Naive thymus-derived CD4-positive, alpha-beta T cell (primary cell): Measurements from ENCODE around the gene ART3. TPM values are rescaled to one million over a fixed set of nuclear protein-coding genes. Genes with fewer than 3 reads are reported as not detected.

ENCODE experiments used
- ATAC-seq: fragments of 150-1000 bp; cut with Tn5 transposase; 2 replicates; pipeline ENCODE4 v1.10.0; 2021; ENCODE audit warnings: mild to moderate bottlenecking, moderate library complexity
- CTCF ChIA-PET: fragments of 350-600 bp; sonication (Branson Sonifier 250); formaldehyde crosslinking; loops from one replicate; lab custom pipeline; 2021; ENCODE audit warnings: antibody characterized with exemption; lab: Charles Lee
- POLR2A ChIA-PET: fragments of 350-600 bp; sonication (Branson Sonifier 250); formaldehyde crosslinking; loops from one replicate; lab custom pipeline; 2021; ENCODE audit warnings: antibody characterized with exemption, inconsistent platforms; lab: Charles Lee
- DNase-seq, 9 donors: peaks; one replicate each; pipeline versions ENCODE4 v3.0.0 to v3.0.0-alpha.2; 2020 to 2022; ENCODE audit warnings: mixed read lengths in 1 of 9
- H3K27ac ChIP-seq: one replicate; pipeline ENCODE4 v1.7.0; 2013; ENCODE audit warnings: mild to moderate bottlenecking, low read depth, low read length, moderate library complexity
- H3K27me3 ChIP-seq, 2 donors: one replicate each; pipeline ENCODE4 v1.7.0; 2013; ENCODE audit warnings: low read length in 2 of 2, mild to moderate bottlenecking in 2 of 2, moderate library complexity in 2 of 2; ENCODE audit not compliant: control insufficient read depth in 2 of 2, insufficient read depth in 2 of 2
- H3K36me3 ChIP-seq, 3 experiments: 1 replicate in 2 of 3; 2 replicates in 1 of 3; pipeline ENCODE4 v1.7.0; 2013; ENCODE audit warnings: low read length in 3 of 3, mild to moderate bottlenecking in 3 of 3, moderate library complexity in 1 of 3; ENCODE audit not compliant: insufficient read depth in 3 of 3, control insufficient read depth in 2 of 3
- H3K4me1 ChIP-seq, 2 donors: one replicate each; pipeline ENCODE4 v1.7.0; 2013; ENCODE audit warnings: low read length in 2 of 2, mild to moderate bottlenecking in 2 of 2, moderate library complexity in 1 of 2; ENCODE audit not compliant: control insufficient read depth in 2 of 2, insufficient read depth in 2 of 2
- H3K4me3 ChIP-seq: 2 replicates; pipeline ENCODE4 v1.7.0; 2013; ENCODE audit warnings: mild to moderate bottlenecking, low read length
- H3K9me3 ChIP-seq, 3 experiments: 1 replicate in 2 of 3; 2 replicates in 1 of 3; pipeline ENCODE4 v1.7.0; 2013; ENCODE audit warnings: low read length in 3 of 3; ENCODE audit not compliant: control insufficient read depth in 2 of 3
- H3K27ac Mint-ChIP-seq, 9 donors: one replicate each; pipeline ENCODE4 v1.8.0; 2020 to 2022; ENCODE audit warnings: mixed read lengths in 9 of 9, mild to moderate bottlenecking in 8 of 9, moderate library complexity in 5 of 9, inconsistent platforms in 2 of 9
- H3K27me3 Mint-ChIP-seq, 5 donors: one replicate each; pipeline ENCODE4 v1.8.0; 2021 to 2022; ENCODE audit warnings: mixed read lengths in 5 of 5, mild to moderate bottlenecking in 1 of 5
- H3K36me3 Mint-ChIP-seq, 5 donors: one replicate each; pipeline ENCODE4 v1.8.0; 2020 to 2022; ENCODE audit warnings: mixed read lengths in 5 of 5, mild to moderate bottlenecking in 3 of 5, inconsistent platforms in 1 of 5
- H3K4me1 Mint-ChIP-seq, 7 donors: one replicate each; pipeline ENCODE4 v1.8.0; 2020 to 2022; ENCODE audit warnings: mixed read lengths in 7 of 7, mild to moderate bottlenecking in 3 of 7, inconsistent platforms in 1 of 7
- H3K4me3 Mint-ChIP-seq, 10 donors: one replicate each; pipeline ENCODE4 v1.8.0; 2020 to 2022; ENCODE audit warnings: mild to moderate bottlenecking in 10 of 10, mixed read lengths in 10 of 10, moderate library complexity in 6 of 10, inconsistent platforms in 2 of 10
- H3K9me3 Mint-ChIP-seq, 11 donors: one replicate each; pipeline ENCODE4 v1.8.0; 2020 to 2022; ENCODE audit warnings: mixed read lengths in 11 of 11, mild to moderate bottlenecking in 4 of 11, inconsistent platforms in 1 of 11, moderate library complexity in 1 of 11
- intact Hi-C, 2 donors: fragments of 100-400 bp; cut with micrococcal nuclease; formaldehyde crosslinking; loops; one replicate each; pipeline ENCODE4 v1.15.1; 2023
- polyA plus RNA-seq, 2 donors: library from polyadenylated mRNA; unstranded; fragments of 300-500 nt; fragmentation: Illumina TruSeq; gene quantifications; one replicate each; pipeline ENCODE4 v1.2.3, GENCODE V29; 2021
- total RNA-seq, 6 experiments: library from RNA in 5 of 6; stranded (reverse) in 5 of 6; gene quantifications; 1 replicate in 5 of 6; 2 replicates in 1 of 6; pipeline ENCODE4 v1.2.3 and lab custom pipeline; 2021 to 2026

The ART3 gene
- total and polyA plus RNA-seq, 7 experiments from 2014 or later = not detected

DNA sequence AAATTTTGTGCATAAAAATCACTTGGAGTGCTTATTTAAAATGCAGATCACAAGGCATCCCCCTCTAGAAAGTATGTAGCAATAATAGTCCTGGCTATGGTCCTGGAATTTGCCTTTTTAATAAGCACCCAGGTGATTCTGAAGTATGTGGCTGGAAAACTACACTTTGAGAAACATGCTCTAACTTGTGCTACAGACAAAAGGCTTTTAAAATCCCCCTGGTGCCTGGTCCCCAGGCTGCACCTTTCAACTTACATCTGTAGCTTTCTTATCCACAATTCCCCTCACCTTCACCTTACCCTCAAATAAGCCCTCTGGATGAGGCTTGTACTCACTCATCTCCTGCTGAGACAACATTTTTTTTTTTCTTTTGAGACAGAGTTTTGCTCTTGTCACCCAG, 21.1 kb downstream of the ART3 start:
- Mint-ChIP-seq H3K27ac (no peak overlapping the region), H3K27me3 (peaks cover 0 to 20% (median 5%) of the 10 kb centered on the region in 5 donors), H3K36me3 (no peaks in the 10 kb centered on the region), H3K9me3 (no peaks in the 10 kb centered on the region), H3K4me1 (peaks cover 0 to 4% (median 0%) of the 10 kb centered on the region in 7 donors), H3K4me3 (no peak overlapping the region)
- H3K4me1 ChIP-seq = no peaks in the 10 kb centered on the region
- H3K27me3 ChIP-seq = no peaks in the 10 kb centered on the region
- ChIA-PET CTCF (no interaction called here), POLR2A (no interaction called here)
- no peak overlapping the region for H3K27ac ChIP-seq
- no peak overlapping the region for H3K4me3 ChIP-seq
- H3K9me3 ChIP-seq = no peaks in the 10 kb centered on the region
- intact Hi-C loops = no loop called here
- no peak for ATAC-seq
- H3K36me3 ChIP-seq = no peaks in the 10 kb centered on the region
- DNase-seq = no peak

DNA sequence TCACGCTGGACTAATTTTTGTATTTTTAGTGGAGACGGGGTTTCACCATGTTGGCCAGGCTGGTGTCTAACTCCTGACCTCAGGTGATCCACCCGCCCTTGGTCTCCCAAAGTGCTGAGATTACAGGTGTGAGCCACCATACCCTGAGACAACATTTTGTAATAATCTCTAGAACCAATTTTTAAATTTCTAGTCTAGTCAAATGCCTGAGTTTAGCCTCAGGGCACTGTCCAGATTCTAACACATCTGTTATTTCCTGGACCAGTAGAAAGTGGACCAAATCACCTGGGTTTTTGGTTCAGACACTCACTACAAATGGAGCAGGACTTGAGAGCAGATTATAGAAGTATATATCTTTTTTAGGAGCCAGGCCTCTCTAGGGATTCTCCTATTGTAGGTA, 21.6 kb downstream of the ART3 start:
- intact Hi-C loops = no loop called here
- no peaks in the 10 kb centered on the region for H3K9me3 ChIP-seq
- no peaks in the 10 kb centered on the region for H3K4me1 ChIP-seq
- H3K27ac ChIP-seq = no peak overlapping the region
- H3K36me3 ChIP-seq = no peaks in the 10 kb centered on the region
- H3K4me3 Mint-ChIP-seq = no peak overlapping the region
- H3K36me3 Mint-ChIP-seq = no peaks in the 10 kb centered on the region
- no peak overlapping the region for H3K27ac Mint-ChIP-seq
- H3K27me3 Mint-ChIP-seq = peaks cover 0 to 20% (median 5%) of the 10 kb centered on the region in 5 donors
- H3K4me3 ChIP-seq = no peak overlapping the region
- H3K9me3 Mint-ChIP-seq = no peaks in the 10 kb centered on the region
- POLR2A ChIA-PET = no interaction called here
- ATAC-seq = no peak
- DNase-seq = no peak
- CTCF ChIA-PET = no interaction called here
- no peaks in the 10 kb centered on the region for H3K27me3 ChIP-seq
- H3K4me1 Mint-ChIP-seq = no peaks in the 10 kb centered on the region

DNA sequence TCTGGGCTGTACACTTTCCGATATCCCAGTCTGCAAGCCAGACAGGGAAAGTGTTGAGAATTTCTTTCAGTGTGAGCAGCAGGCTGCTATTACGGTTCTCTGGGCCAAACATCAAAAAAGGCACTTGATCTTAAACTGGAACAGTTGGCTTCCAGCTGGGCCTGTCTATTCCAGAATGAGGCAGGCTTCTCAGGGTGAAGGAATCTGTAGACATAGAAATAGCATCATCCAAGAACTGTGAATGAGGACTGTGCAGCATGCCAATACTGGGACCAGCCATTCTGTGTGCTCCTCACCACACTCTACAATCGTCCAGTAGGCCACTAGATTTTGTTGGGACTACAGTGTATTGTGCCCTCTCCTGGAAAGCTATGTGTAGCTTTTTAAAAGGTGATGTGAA, 31.1 kb downstream of the ART3 start:
- POLR2A ChIA-PET = no interaction called here
- H3K4me1 Mint-ChIP-seq = no peaks in the 10 kb centered on the region
- no peak for DNase-seq
- no peak for ATAC-seq
- H3K9me3 Mint-ChIP-seq = no peaks in the 10 kb centered on the region
- CTCF ChIA-PET = no interaction called here
- Histone ChIP-seq H3K27ac (no peak overlapping the region), H3K4me1 (no peaks in the 10 kb centered on the region), H3K27me3 (no peaks in the 10 kb centered on the region), H3K4me3 (no peak overlapping the region), H3K36me3 (no peaks in the 10 kb centered on the region), H3K9me3 (no peaks in the 10 kb centered on the region)
- H3K27me3 Mint-ChIP-seq = peaks cover 0 to 5% (median 0%) of the 10 kb centered on the region in 5 donors
- no peak overlapping the region for H3K27ac Mint-ChIP-seq
- H3K4me3 Mint-ChIP-seq = no peak overlapping the region
- intact Hi-C loops = no loop called here
- no peaks in the 10 kb centered on the region for H3K36me3 Mint-ChIP-seq

DNA sequence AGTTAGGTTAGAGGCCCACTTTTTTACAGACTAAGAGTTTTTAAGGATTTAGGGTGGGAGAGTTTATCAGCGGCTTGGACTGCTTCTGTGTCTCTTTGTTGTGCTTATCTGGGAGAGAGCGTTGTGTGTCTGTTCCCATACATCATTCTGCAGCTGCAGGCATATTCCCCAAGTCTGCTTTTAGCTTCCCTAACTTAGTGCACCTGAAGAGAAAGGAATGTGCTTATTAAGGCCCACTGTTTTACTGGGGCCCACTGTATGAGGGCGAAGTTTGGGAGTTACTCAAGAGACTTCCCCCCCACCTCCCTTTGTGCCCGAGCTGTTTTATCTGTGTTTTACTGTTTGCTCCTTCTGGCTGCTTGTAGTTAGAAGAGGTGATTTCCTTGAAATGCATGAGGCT, 31.9 kb downstream of the ART3 start:
- Mint-ChIP-seq H3K27ac (no peak overlapping the region), H3K27me3 (peaks cover 0 to 5% (median 0%) of the 10 kb centered on the region in 5 donors), H3K36me3 (peaks cover 0 to 2% (median 0%) of the 10 kb centered on the region in 5 donors), H3K4me3 (no peak overlapping the region), H3K9me3 (peaks cover 0 to 2% (median 0%) of the 10 kb centered on the region in 11 donors), H3K4me1 (no peaks in the 10 kb centered on the region)
- CTCF ChIA-PET = no interaction called here
- POLR2A ChIA-PET = no interaction called here
- H3K4me1 ChIP-seq = no peaks in the 10 kb centered on the region
- no peak for ATAC-seq
- no peak overlapping the region for H3K27ac ChIP-seq
- H3K27me3 ChIP-seq = no peaks in the 10 kb centered on the region
- intact Hi-C loops = no loop called here
- no peak overlapping the region for H3K4me3 ChIP-seq
- DNase-seq = no peak
- no peaks in the 10 kb centered on the region for H3K9me3 ChIP-seq
- H3K36me3 ChIP-seq = no peaks in the 10 kb centered on the region

DNA sequence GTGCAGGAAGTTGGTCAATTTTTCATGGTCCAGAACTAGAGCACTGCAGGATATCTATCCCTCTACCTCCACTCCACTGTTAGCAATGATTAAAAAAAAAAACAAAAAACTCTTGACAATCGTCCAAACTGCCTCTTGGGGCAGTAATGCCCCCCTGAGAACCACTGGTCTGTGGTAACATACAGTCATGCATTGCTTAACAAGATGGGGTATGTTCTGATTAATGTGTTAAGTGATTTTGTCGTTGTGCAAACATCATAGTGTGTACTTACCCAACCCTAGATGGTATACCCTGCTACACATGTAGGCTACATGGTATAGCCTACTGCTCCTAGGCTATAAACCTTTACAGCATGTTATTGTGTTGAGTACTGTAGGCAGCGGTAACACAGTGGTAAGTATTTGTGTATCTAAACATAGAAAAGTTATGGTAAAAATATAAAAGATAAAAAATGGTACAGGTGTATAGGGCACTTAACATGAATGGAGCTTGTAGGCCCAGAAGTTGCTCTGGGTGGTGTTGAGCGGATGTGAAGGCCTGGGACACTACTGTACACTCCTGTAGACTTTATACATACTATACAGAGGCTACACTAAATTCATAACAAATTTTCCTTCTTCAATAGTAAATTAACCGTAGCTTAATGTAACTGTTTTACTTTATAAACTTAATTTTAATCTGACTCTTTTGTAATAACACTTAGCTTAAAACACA, 34.1 kb downstream of the ART3 start:
- ATAC-seq = peak; percentile 50
- Histone ChIP-seq H3K27me3 (no peaks in the 10 kb centered on the region), H3K36me3 (peaks cover 0 to 4% (median 0%) of the 10 kb centered on the region in 3 experiments), H3K4me3 (no peak overlapping the region), H3K9me3 (no peaks in the 10 kb centered on the region), H3K27ac (no peak overlapping the region), H3K4me1 (no peaks in the 10 kb centered on the region)
- Mint-ChIP-seq H3K27ac (no peak overlapping the region), H3K4me1 (no peaks in the 10 kb centered on the region), H3K36me3 (peaks cover 0 to 12% (median 11%) of the 10 kb centered on the region in 5 donors), H3K9me3 (peaks cover 0 to 2% (median 0%) of the 10 kb centered on the region in 11 donors), H3K4me3 (no peak overlapping the region), H3K27me3 (no peaks in the 10 kb centered on the region)
- ChIA-PET CTCF (no interaction called here), POLR2A (no interaction called here)
- intact Hi-C loops = no loop called here
- DNase-seq = no peak

DNA sequence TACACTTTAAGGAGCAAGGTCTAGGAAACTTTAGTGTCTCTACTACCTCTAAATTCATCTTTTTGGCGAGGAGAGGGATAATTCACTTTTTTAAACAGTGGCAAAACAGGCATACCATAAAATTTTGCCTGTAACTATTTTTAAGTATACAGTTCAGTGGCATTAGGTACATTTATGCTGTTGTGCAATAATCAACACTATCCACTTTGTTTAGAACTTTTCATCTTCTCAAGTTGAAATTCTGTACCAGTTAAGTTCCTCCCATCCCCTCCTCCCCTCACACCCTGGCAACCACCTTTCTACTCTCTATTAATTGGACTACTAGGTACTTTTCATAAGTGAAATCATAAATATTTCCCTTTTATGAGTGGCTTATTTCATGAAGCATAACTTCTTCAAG, 42.3 kb downstream of the ART3 start:
- Histone ChIP-seq H3K27ac (no peak overlapping the region), H3K9me3 (no peaks in the 10 kb centered on the region), H3K36me3 (peaks cover 0 to 49% (median 7%) of the 10 kb centered on the region in 3 experiments), H3K4me3 (no peak overlapping the region), H3K4me1 (no peaks in the 10 kb centered on the region), H3K27me3 (no peaks in the 10 kb centered on the region)
- POLR2A ChIA-PET = no interaction called here
- Mint-ChIP-seq H3K4me3 (no peak overlapping the region), H3K4me1 (no peaks in the 10 kb centered on the region), H3K36me3 (peaks cover 3 to 69% (median 59%) of the 10 kb centered on the region in 5 donors), H3K27me3 (no peaks in the 10 kb centered on the region), H3K27ac (peak overlapping the region in 1 of 9 donors; percentile 38), H3K9me3 (peaks cover 0 to 9% (median 0%) of the 10 kb centered on the region in 11 donors)
- CTCF ChIA-PET = no interaction called here
- ATAC-seq (no peak), DNase-seq (no peak)
- intact Hi-C loops = loop anchor here in 1 of 2 donors (10.0 kb wide), 1 partner anchor 332 kb away; no protein-coding TSS in a partner anchor

DNA sequence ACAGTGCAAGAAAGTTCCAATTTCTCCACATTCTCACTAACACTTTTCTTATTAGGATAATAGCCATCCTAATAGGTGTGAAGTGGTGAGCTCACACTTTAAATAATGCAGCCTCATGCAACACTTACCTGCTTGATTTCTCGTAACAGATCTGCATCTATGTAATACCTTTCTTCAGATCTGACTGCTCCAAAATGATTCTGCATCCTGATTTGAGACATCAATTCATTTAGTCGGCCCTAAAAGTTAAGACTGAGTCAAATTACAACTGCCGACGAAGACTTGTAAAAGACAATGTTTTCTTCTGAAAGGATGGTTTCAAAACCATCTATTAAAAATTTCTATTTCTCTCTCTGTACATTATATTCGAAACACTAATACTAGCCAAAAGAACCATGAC, 43.0 kb downstream of the ART3 start:
- intact Hi-C loops = loop anchor here in 1 of 2 donors (10.0 kb wide), 1 partner anchor 333 kb away; no protein-coding TSS in a partner anchor
- H3K36me3 ChIP-seq = peaks cover 0 to 50% (median 7%) of the 10 kb centered on the region in 3 experiments
- Mint-ChIP-seq H3K36me3 (peaks cover 3 to 71% (median 61%) of the 10 kb centered on the region in 5 donors), H3K4me3 (no peak overlapping the region), H3K27me3 (no peaks in the 10 kb centered on the region), H3K27ac (no peak overlapping the region), H3K9me3 (peaks cover 0 to 9% (median 0%) of the 10 kb centered on the region in 11 donors), H3K4me1 (no peaks in the 10 kb centered on the region)
- DNase-seq = no peak
- ATAC-seq = no peak
- H3K4me1 ChIP-seq = no peaks in the 10 kb centered on the region
- ChIA-PET CTCF (no interaction called here), POLR2A (no interaction called here)
- H3K4me3 ChIP-seq = no peak overlapping the region
- no peak overlapping the region for H3K27ac ChIP-seq
- H3K27me3 ChIP-seq = no peaks in the 10 kb centered on the region
- no peaks in the 10 kb centered on the region for H3K9me3 ChIP-seq
